Transverse colon (tissue), 4 donors: ENCODE measurements around the gene FKBP5. TPM values are rescaled to one million over a fixed set of nuclear protein-coding genes. Genes with fewer than 3 reads are reported as not detected.

Experiments
- DNase-seq: peaks from one replicate; pipeline ENCODE4 v3.0.0-alpha.2; 2019
- H3K27ac ChIP-seq, 4 donors: fragments of 200-600 bp; sonication (generic); 2 replicates each; pipeline ENCODE4 v1.5.1; 2016 to 2018; ENCODE audit warnings: inconsistent platforms in 4 of 4
- H3K27me3 ChIP-seq: fragments of 200-600 bp; sonication (generic); 2 replicates; pipeline ENCODE4 v1.5.1; 2017; ENCODE audit warnings: inconsistent platforms
- H3K36me3 ChIP-seq, 4 donors: fragments of 200-600 bp; sonication (generic); 2 replicates each; pipeline ENCODE4 v1.5.1; 2017 to 2019; ENCODE audit warnings: inconsistent platforms in 4 of 4
- H3K4me1 ChIP-seq, 4 donors: fragments of 200-600 bp; sonication (generic); 2 replicates each; pipeline ENCODE4 v1.5.1; 2017 to 2020; ENCODE audit warnings: inconsistent platforms in 4 of 4
- H3K4me3 ChIP-seq, 4 donors: fragments of 200-600 bp; sonication (generic); 1 replicate in 1 of 4; 2 replicates in 3 of 4; pipeline versions ENCODE4 v1.5.1 to v1.6.1; 2017 to 2019; ENCODE audit warnings: inconsistent platforms in 4 of 4
- H3K9me3 ChIP-seq, 2 donors: fragments of 200-600 bp; sonication (generic); 2 replicates each; pipeline ENCODE4 v1.5.1; 2017 to 2019; ENCODE audit warnings: inconsistent platforms in 2 of 2
- EP300 ChIP-seq: sonication (generic); formaldehyde crosslinking; IDR thresholded peaks from one replicate; pipeline ENCODE4 v1.6.1; 2017; ENCODE audit warnings: antibody characterized with exemption, low read depth
- POLR2A ChIP-seq: fragments of 450-650 bp; IDR thresholded peaks from one replicate; pipeline ENCODE4 v1.6.1; 2016; ENCODE audit warnings: antibody characterized with exemption, mild to moderate bottlenecking, moderate library complexity
- POLR2AphosphoS5 ChIP-seq, 3 donors: sonication (generic); formaldehyde crosslinking; IDR thresholded peaks; one replicate each; pipeline ENCODE4 v1.6.1; 2016; ENCODE audit warnings: antibody characterized with exemption in 3 of 3
- WGBS, 2 donors: methylation state at CpG; one replicate each; pipeline ENCODE4 v1.1.5; 2018; ENCODE audit warnings: low coverage in 1 of 2; 5-methylcytosine and 5-hydroxymethylcytosine counted together
- in situ Hi-C, 4 donors: fragments of 200-750 bp; cut with MboI; loops; one replicate each; pipeline versions ENCODE4 v1.15.0 to v1.15.1; 2017; ENCODE audit warnings: low sequenced_read_pairs in 3 of 4, low pct_ligation_motif_present in 1 of 4, low pct_unique_long_range_greater_than_20kb in 1 of 4
- intact Hi-C: fragments of 100-400 bp; cut with DNase I; formaldehyde crosslinking; loops from one replicate; pipeline ENCODE4 v1.15.1; 2023; ENCODE audit warnings: low total_unique reads
- total RNA-seq, 4 donors: library from RNA; depleted of rRNA; stranded (reverse); fragments of >200 nt; gene quantifications; one replicate each; pipeline ENCODE4 v1.1.0, GENCODE V29; 2016
- TF ChIP-seq, protein P1 (sequence below), 5 experiments: fragments of 200-600 bp in 3 of 5; fragments of 450-650 bp in 2 of 5; sonication (generic) in 3 of 5; IDR thresholded peaks; 1 replicate in 2 of 5; 2 replicates in 3 of 5; pipeline ENCODE4 v1.5.1; 2016 to 2017; ENCODE audit warnings: antibody characterized with exemption in 5 of 5, inconsistent platforms in 3 of 5, mild to moderate bottlenecking in 2 of 5, moderate library complexity in 1 of 5

The FKBP5 gene
- total RNA-seq, 4 donors from 2014 or later = 82.8 to 299 (median 254) TPM

GRCh38 chr6:35596448-35597442 lies 92.0 kb downstream of the FKBP5 start:
- H3K4me1 ChIP-seq = peaks cover 22 to 85% (median 44%) of the 10 kb centered on the region in 4 donors
- intact Hi-C loops = no loop called here
- no peaks in the 10 kb centered on the region for H3K9me3 ChIP-seq

GRCh38 chr6:35594503-35595186 lies 94.1 kb downstream of the FKBP5 start:
- in situ Hi-C loops (no loop called here), intact Hi-C loops (no loop called here)
- WGBS, 2 donors = 86 to 87% methylated on average over 5 to 6 of the region's 6 CpGs
- Histone ChIP-seq H3K27ac (peak overlapping the region in 1 of 4 donors; percentile 89), H3K27me3 (no peaks in the 10 kb centered on the region), H3K9me3 (no peaks in the 10 kb centered on the region), H3K36me3 (peaks cover 0 to 62% (median 29%) of the 10 kb centered on the region in 4 donors), H3K4me1 (peaks cover 27 to 84% (median 44%) of the 10 kb centered on the region in 4 donors), H3K4me3 (no peak overlapping the region)
- TF ChIP-seq EP300 (no peak), POLR2A (no peak), POLR2AphosphoS5 (IDR thresholded peaks at IDR 0.05) (no peak)
- TF ChIP-seq, protein P1, sequence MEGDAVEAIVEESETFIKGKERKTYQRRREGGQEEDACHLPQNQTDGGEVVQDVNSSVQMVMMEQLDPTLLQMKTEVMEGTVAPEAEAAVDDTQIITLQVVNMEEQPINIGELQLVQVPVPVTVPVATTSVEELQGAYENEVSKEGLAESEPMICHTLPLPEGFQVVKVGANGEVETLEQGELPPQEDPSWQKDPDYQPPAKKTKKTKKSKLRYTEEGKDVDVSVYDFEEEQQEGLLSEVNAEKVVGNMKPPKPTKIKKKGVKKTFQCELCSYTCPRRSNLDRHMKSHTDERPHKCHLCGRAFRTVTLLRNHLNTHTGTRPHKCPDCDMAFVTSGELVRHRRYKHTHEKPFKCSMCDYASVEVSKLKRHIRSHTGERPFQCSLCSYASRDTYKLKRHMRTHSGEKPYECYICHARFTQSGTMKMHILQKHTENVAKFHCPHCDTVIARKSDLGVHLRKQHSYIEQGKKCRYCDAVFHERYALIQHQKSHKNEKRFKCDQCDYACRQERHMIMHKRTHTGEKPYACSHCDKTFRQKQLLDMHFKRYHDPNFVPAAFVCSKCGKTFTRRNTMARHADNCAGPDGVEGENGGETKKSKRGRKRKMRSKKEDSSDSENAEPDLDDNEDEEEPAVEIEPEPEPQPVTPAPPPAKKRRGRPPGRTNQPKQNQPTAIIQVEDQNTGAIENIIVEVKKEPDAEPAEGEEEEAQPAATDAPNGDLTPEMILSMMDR (IDR thresholded peaks at IDR 0.05) = no peak
- no peak for DNase-seq

More at GRCh38 chr6:35596448-35597442, 92.0 kb downstream of the FKBP5 start:
- H3K27ac ChIP-seq = peak overlapping the region; percentile 30 to 89 (median 58)
- TF ChIP-seq, protein P1 (IDR thresholded peaks at IDR 0.05) = no peak
- TF ChIP-seq POLR2AphosphoS5 (IDR thresholded peaks at IDR 0.05) = peak in 1 of 3 donors; percentile 17
- no peaks in the 10 kb centered on the region for H3K27me3 ChIP-seq
- 77 to 84% methylated on average over 7 to 8 of the region's 8 CpGs for WGBS, 2 donors
- peaks cover 0 to 55% (median 23%) of the 10 kb centered on the region in 4 donors for H3K36me3 ChIP-seq
- DNase-seq = no peak
- in situ Hi-C loops = no loop called here
- no peak overlapping the region for H3K4me3 ChIP-seq

DNA sequence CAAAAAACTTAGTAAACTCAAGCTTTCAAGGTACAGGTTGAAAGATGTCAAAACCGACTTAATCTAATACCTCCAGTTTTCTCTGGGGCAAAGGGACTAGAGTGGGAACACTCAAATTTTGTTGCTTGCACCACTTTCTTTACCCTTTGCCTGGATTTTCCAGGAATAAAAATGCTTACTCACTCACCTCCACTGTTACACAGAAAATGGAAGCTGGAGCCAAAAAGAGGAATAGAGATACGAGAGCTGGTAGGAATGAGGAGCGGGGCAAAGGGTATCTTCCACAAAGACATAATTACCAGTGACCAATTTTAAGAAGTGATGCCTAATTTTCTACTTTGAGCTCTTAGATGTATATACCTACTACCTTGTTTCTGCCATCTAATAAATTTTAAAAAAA lies 96.5 kb downstream of the FKBP5 start:
- Histone ChIP-seq H3K9me3 (no peaks in the 10 kb centered on the region), H3K4me1 (peaks cover 26 to 79% (median 41%) of the 10 kb centered on the region in 4 donors), H3K27ac (peak overlapping the region; percentile 74 to 78 (median 77)), H3K27me3 (no peaks in the 10 kb centered on the region), H3K36me3 (peaks cover 0 to 75% (median 37%) of the 10 kb centered on the region in 4 donors), H3K4me3 (no peak overlapping the region)
- intact Hi-C loops (no loop called here), in situ Hi-C loops (no loop called here)
- no peak for DNase-seq
- WGBS, 2 donors = 89 to 100% methylated on average over 3 of the region's 3 CpGs
- TF ChIP-seq, protein P1 (IDR thresholded peaks at IDR 0.05) = no peak
- TF ChIP-seq POLR2A (no peak), EP300 (no peak), POLR2AphosphoS5 (IDR thresholded peaks at IDR 0.05) (no peak)

GRCh38 chr6:35590622-35591066 lies 98.1 kb downstream of the FKBP5 start:
- H3K4me1 ChIP-seq = peaks cover 15 to 78% (median 42%) of the 10 kb centered on the region in 4 donors
- TF ChIP-seq EP300 = peak; percentile 79
- peak in 2 of 3 donors; percentile 72 for TF ChIP-seq POLR2AphosphoS5 (IDR thresholded peaks at IDR 0.05)
- peak; percentile 11 for TF ChIP-seq POLR2A
- TF ChIP-seq, protein P1 (IDR thresholded peaks at IDR 0.05) = no peak
- H3K36me3 ChIP-seq = peaks cover 0 to 76% (median 37%) of the 10 kb centered on the region in 4 donors
- DNase-seq = peak; percentile 34
- 67 to 81% methylated on average over 4 to 6 of the region's 6 CpGs for WGBS, 2 donors
- in situ Hi-C loops = no loop called here
- H3K27ac ChIP-seq = peak overlapping the region; percentile 74 to 78 (median 77)
- no peak overlapping the region for H3K4me3 ChIP-seq
- H3K27me3 ChIP-seq = no peaks in the 10 kb centered on the region
- intact Hi-C loops = no loop called here
- H3K9me3 ChIP-seq = no peaks in the 10 kb centered on the region
